CD14-positive monocyte (primary cell): Measurements from ENCODE around the gene IL2. TPM values are rescaled to one million over a fixed set of nuclear protein-coding genes. Genes with fewer than 3 reads are reported as not detected.

Experiments used
- DNase-seq, 3 donors: peaks; one replicate each; pipeline ENCODE4 v3.0.0-alpha.2; 2011 to 2022
- H2AFZ ChIP-seq: 2 replicates; pipeline ENCODE4 v1.6.0; 2012; ENCODE audit warnings: mild to moderate bottlenecking, low read depth, low read length, inconsistent platforms; ENCODE audit not compliant: insufficient read depth, poor library complexity, severe bottlenecking
- H3K27ac ChIP-seq, 2 donors: 1 replicate in 1 of 2; 2 replicates in 1 of 2; pipeline ENCODE4 v1.5.1; 2012 to 2013; ENCODE audit warnings: low read length in 2 of 2, control low read depth in 1 of 2, inconsistent platforms in 1 of 2, low read depth in 1 of 2, mild to moderate bottlenecking in 1 of 2
- H3K27me3 ChIP-seq, 2 donors: one replicate each; pipeline versions ENCODE4 v1.6.0 to v1.6.1; 2011 to 2013; ENCODE audit warnings: low read length in 2 of 2; ENCODE audit not compliant: control insufficient read depth in 2 of 2, insufficient read depth in 2 of 2
- H3K36me3 ChIP-seq, 2 donors: replicated peaks in 1 of 2; 1 replicate in 1 of 2; 2 replicates in 1 of 2; pipeline versions ENCODE4 v1.5.1 to v1.6.1; 2012 to 2013; ENCODE audit warnings: low read length in 2 of 2, control low read depth in 1 of 2, inconsistent platforms in 1 of 2, mild to moderate bottlenecking in 1 of 2; ENCODE audit not compliant: insufficient read depth in 2 of 2, control insufficient read depth in 1 of 2
- H3K4me1 ChIP-seq, 2 donors: 1 replicate in 1 of 2; 2 replicates in 1 of 2; pipeline versions ENCODE4 v1.5.1 to v1.6.1; 2012 to 2013; ENCODE audit warnings: low read length in 2 of 2, control low read depth in 1 of 2, inconsistent platforms in 1 of 2, mild to moderate bottlenecking in 1 of 2, moderate library complexity in 1 of 2; ENCODE audit not compliant: insufficient read depth in 2 of 2, control insufficient read depth in 1 of 2
- H3K4me2 ChIP-seq: replicated peaks from 2 replicates; pipeline ENCODE3; 2012; ENCODE audit warnings: low read length, moderate library complexity, mild to moderate bottlenecking; ENCODE audit not compliant: poor library complexity, severe bottlenecking; ENCODE audit errors: extremely low read depth
- H3K4me3 ChIP-seq, 3 experiments: fragments of 200-600 bp in 1 of 3; sonication (generic) in 1 of 3; replicated peaks in 1 of 3; 1 replicate in 2 of 3; 2 replicates in 1 of 3; pipeline ENCODE4 v1.5.1; 2011 to 2013; ENCODE audit warnings: low read length in 3 of 3, mild to moderate bottlenecking in 3 of 3, control low read depth in 2 of 3, low read depth in 2 of 3, inconsistent platforms in 1 of 3, moderate library complexity in 1 of 3
- H3K79me2 ChIP-seq: 2 replicates; pipeline ENCODE4 v1.6.0; 2012; ENCODE audit warnings: mild to moderate bottlenecking, control low read depth, inconsistent platforms, low read length, moderate library complexity; ENCODE audit not compliant: insufficient read depth
- H3K9ac ChIP-seq: 2 replicates; pipeline ENCODE4 v1.6.0; 2017; ENCODE audit warnings: low read length, mild to moderate bottlenecking; ENCODE audit not compliant: insufficient read depth, poor library complexity, severe bottlenecking
- H3K9me3 ChIP-seq, 2 donors: replicated peaks in 1 of 2; 1 replicate in 1 of 2; 2 replicates in 1 of 2; pipeline versions ENCODE4 v1.5.1 to v1.6.1; 2012 to 2013; ENCODE audit warnings: low read length in 2 of 2, control low read depth in 1 of 2; ENCODE audit not compliant: control insufficient read depth in 1 of 2, insufficient read depth in 1 of 2
- H4K20me1 ChIP-seq: 2 replicates; pipeline ENCODE4 v1.6.0; 2012; ENCODE audit warnings: mild to moderate bottlenecking, low read length, control low read depth, moderate library complexity; ENCODE audit not compliant: insufficient read depth
- H3K27ac Mint-ChIP-seq, 7 donors: one replicate each; pipeline ENCODE4 v1.8.0; 2020; ENCODE audit warnings: mild to moderate bottlenecking in 7 of 7, mixed read lengths in 7 of 7, moderate library complexity in 6 of 7, inconsistent platforms in 2 of 7
- H3K27me3 Mint-ChIP-seq, 3 donors: one replicate each; pipeline ENCODE4 v1.8.0; 2021 to 2022; ENCODE audit warnings: low read depth in 3 of 3, mild to moderate bottlenecking in 3 of 3, mixed read lengths in 3 of 3, moderate library complexity in 3 of 3, inconsistent platforms in 1 of 3
- H3K36me3 Mint-ChIP-seq, 2 donors: one replicate each; pipeline ENCODE4 v1.8.0; 2020; ENCODE audit warnings: mixed read lengths in 2 of 2, inconsistent platforms in 1 of 2, mild to moderate bottlenecking in 1 of 2
- H3K4me1 Mint-ChIP-seq: one replicate; pipeline ENCODE4 v1.8.0; 2020; ENCODE audit warnings: mild to moderate bottlenecking, mixed read lengths
- H3K4me3 Mint-ChIP-seq, 2 donors: one replicate each; pipeline ENCODE4 v1.8.0; 2020; ENCODE audit warnings: mild to moderate bottlenecking in 2 of 2, mixed read lengths in 2 of 2, moderate library complexity in 1 of 2
- H3K9me3 Mint-ChIP-seq, 7 donors: one replicate each; pipeline ENCODE4 v1.8.0; 2020 to 2022; ENCODE audit warnings: mixed read lengths in 7 of 7, mild to moderate bottlenecking in 6 of 7, moderate library complexity in 6 of 7, inconsistent platforms in 2 of 7
- WGBS: methylation state at CpG from one replicate; pipeline ENCODE4 v1.1.5; 2013; ENCODE audit warnings: missing lambda C conversion rate; ENCODE audit not compliant: insufficient coverage; 5-methylcytosine and 5-hydroxymethylcytosine counted together
- intact Hi-C, 2 donors: fragments of 100-400 bp; cut with micrococcal nuclease; formaldehyde crosslinking; loops; one replicate each; pipeline versions ENCODE4 v1.15.0 to v1.15.1; 2023
- polyA plus RNA-seq, 3 donors: library from polyadenylated mRNA; depleted of rRNA in 1 of 3; unstranded in 2 of 3; stranded (reverse) in 1 of 3; fragments of 300-500 nt in 2 of 3; fragments of >200 nt in 1 of 3; fragmentation: Illumina TruSeq in 2 of 3; gene quantifications; 1 replicate in 2 of 3; 2 replicates in 1 of 3; pipeline ENCODE4 v1.2.3, GENCODE V29; 2012 to 2021
- TF ChIP-seq, protein P1 (sequence below): fragments of 200-600 bp; IDR thresholded peaks from one replicate; pipeline ENCODE4 v1.8.0; 2022; ENCODE audit warnings: antibody characterized with exemption, mild to moderate bottlenecking

IL2 gene
- polyA plus RNA-seq, 3 donors: not detected

DNA sequence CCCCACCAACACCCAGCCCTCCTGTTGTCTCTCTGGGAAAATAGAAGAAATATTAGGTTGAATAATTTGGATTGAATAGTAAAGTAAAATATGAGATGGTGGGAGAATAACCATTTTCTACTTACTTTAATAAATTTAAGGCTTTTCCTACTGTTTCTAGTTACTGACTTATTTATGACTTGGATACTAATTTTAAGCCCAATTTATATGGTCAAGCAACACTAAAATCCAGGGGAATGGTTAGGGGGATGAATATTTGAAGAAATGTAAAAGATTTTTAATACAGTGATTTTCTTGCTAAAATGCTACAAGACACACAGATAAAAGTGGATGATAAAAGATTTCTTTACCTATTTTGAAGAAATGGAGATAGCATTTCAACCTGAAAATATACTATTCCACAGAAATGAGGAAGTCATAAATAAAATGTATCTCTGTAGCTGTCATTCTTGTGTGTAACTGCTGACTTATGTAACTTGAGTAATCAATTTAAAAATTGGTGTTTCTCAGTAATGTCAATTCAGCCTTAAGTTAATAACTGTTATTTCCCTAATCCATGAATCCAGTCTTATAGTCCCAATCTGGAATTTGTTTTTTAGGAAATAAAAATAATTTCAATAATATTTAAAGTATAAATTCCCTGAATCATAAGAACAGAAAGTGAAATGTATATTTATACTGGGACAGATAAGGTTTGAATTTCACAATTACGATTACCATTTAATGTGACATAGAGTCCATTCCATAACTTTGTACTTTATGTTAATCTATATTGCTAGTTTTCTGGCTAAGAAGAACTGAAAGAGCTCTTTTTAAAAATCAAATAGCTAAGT lies 24.3 kb upstream of the IL2 start:
- H4K20me1 ChIP-seq: no peaks in the 10 kb centered on the region
- H3K27me3 Mint-ChIP-seq: peaks cover 0 to 1% (median 0%) of the 10 kb centered on the region in 3 donors
- H3K9ac ChIP-seq: no peak overlapping the region
- H3K4me1 Mint-ChIP-seq: no peaks in the 10 kb centered on the region
- no peaks in the 10 kb centered on the region for H3K36me3 ChIP-seq
- DNase-seq: no peak
- H3K9me3 ChIP-seq: no peaks in the 10 kb centered on the region
- no peaks in the 10 kb centered on the region for H3K36me3 Mint-ChIP-seq
- no peak overlapping the region for H3K4me3 Mint-ChIP-seq
- no peaks in the 10 kb centered on the region for H3K4me1 ChIP-seq
- TF ChIP-seq, protein P1, sequence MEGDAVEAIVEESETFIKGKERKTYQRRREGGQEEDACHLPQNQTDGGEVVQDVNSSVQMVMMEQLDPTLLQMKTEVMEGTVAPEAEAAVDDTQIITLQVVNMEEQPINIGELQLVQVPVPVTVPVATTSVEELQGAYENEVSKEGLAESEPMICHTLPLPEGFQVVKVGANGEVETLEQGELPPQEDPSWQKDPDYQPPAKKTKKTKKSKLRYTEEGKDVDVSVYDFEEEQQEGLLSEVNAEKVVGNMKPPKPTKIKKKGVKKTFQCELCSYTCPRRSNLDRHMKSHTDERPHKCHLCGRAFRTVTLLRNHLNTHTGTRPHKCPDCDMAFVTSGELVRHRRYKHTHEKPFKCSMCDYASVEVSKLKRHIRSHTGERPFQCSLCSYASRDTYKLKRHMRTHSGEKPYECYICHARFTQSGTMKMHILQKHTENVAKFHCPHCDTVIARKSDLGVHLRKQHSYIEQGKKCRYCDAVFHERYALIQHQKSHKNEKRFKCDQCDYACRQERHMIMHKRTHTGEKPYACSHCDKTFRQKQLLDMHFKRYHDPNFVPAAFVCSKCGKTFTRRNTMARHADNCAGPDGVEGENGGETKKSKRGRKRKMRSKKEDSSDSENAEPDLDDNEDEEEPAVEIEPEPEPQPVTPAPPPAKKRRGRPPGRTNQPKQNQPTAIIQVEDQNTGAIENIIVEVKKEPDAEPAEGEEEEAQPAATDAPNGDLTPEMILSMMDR: no peak
- H3K9me3 Mint-ChIP-seq: peaks cover 0 to 10% (median 3%) of the 10 kb centered on the region in 7 donors
- H3K27ac Mint-ChIP-seq: no peak overlapping the region
- H3K27ac ChIP-seq: no peak overlapping the region
- no CpG with 5 or more reads among the region's 1 CpG for WGBS
- H3K79me2 ChIP-seq: no peaks in the 10 kb centered on the region
- H2AFZ ChIP-seq: no peak overlapping the region
- no peak overlapping the region for H3K4me2 ChIP-seq
- no peaks in the 10 kb centered on the region for H3K27me3 ChIP-seq
- no peak overlapping the region for H3K4me3 ChIP-seq
- intact Hi-C loops: no loop called here

DNA sequence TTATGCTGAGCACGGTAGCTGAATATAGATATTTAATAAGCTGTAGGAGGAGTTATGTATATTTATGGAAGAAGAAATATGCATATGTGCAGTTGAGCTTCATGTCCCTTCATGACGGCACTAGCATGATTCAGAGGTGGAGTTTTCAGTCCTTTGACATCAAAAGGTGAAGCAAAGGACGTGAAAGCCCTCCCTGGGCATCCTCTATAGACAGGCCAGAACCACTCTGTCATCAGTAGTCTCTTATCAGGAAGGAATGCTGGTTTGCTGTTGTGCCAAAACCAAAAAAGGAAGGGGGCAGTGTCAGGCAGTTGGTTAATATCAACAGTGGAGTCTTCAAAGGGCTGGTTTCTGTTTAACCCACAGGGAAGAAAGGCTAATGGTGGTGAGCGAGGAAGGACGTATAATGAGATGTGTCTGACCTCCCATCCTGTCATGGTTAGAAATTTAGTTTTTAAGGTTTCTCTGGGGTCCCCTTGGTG lies 23.5 kb upstream of the IL2 start:
- Histone ChIP-seq H3K27ac (no peak overlapping the region), H3K9ac (no peak overlapping the region), H3K4me2 (no peak overlapping the region), H3K4me3 (no peak overlapping the region), H3K36me3 (no peaks in the 10 kb centered on the region), H3K9me3 (no peaks in the 10 kb centered on the region), H3K4me1 (no peaks in the 10 kb centered on the region), H4K20me1 (no peaks in the 10 kb centered on the region), H3K79me2 (no peaks in the 10 kb centered on the region), H3K27me3 (no peaks in the 10 kb centered on the region), H2AFZ (no peak overlapping the region)
- Mint-ChIP-seq H3K9me3 (peaks cover 0 to 10% (median 3%) of the 10 kb centered on the region in 7 donors), H3K27ac (no peak overlapping the region), H3K27me3 (peaks cover 0 to 1% (median 0%) of the 10 kb centered on the region in 3 donors), H3K4me1 (no peaks in the 10 kb centered on the region), H3K36me3 (no peaks in the 10 kb centered on the region), H3K4me3 (no peak overlapping the region)
- TF ChIP-seq, protein P1: no peak
- intact Hi-C loops: no loop called here
- WGBS: 0% methylated on average over 1 of the region's 5 CpGs
- no peak for DNase-seq
